ENCODE results near the gene CEP83.

The CEP83 gene

GRCh38 chr12:94299846-94300245, 159.8 kb downstream of the CEP83 start:
- DNase-seq (ENCODE audit: extremely low read depth, low read depth) = no peak
- TF ChIP-seq CTCF (IDR thresholded peaks at IDR 0.05; ENCODE audit: low read depth, low read length) = no peak

GRCh38 chr12:94297876-94298505, 161.7 kb downstream of the CEP83 start:
- no peak for TF ChIP-seq CTCF (IDR thresholded peaks at IDR 0.05; ENCODE audit: low read depth, low read length)
- no peak for DNase-seq (ENCODE audit: extremely low read depth, low read depth)

- DNase-seq (ENCODE audit: extremely low read depth, low read depth) = no peak
- TF ChIP-seq CTCF (IDR thresholded peaks at IDR 0.05; ENCODE audit: low read depth, low read length) = no peak
Observed at GRCh38 chr12:94297096-94297699, 162.5 kb downstream of the CEP83 start.

GRCh38 chr12:94290353-94290752, 169.3 kb downstream of the CEP83 start:
- no peak for DNase-seq (ENCODE audit: extremely low read depth, low read depth)
- TF ChIP-seq CTCF (IDR thresholded peaks at IDR 0.05; ENCODE audit: low read depth, low read length) = no peak

GRCh38 chr12:94289461-94290312, 170.0 kb downstream of the CEP83 start:
- peak; percentile 32 for DNase-seq (ENCODE audit: extremely low read depth, low read depth)
- TF ChIP-seq CTCF (IDR thresholded peaks at IDR 0.05; ENCODE audit: low read depth, low read length) = no peak

- no peak for TF ChIP-seq CTCF (IDR thresholded peaks at IDR 0.05; ENCODE audit: low read depth, low read length)
- DNase-seq (ENCODE audit: extremely low read depth, low read depth) = no peak
Observed at GRCh38 chr12:94287245-94287628, 172.4 kb downstream of the CEP83 start.
